A549 (cell line): Measurements from ENCODE around the gene ZNF341. TPM values are rescaled to one million over a fixed set of nuclear protein-coding genes. Genes with fewer than 3 reads are reported as not detected.

Experiments used
- ATAC-seq, 2 experiments: fragments of 200-7000 bp in 1 of 2; fragments of >200 bp in 1 of 2; cut with Nextera tagmentation in 1 of 2; cut with Tn5 transposase in 1 of 2; 3 replicates each; pipeline versions ENCODE4 v1.8.0 to v1.9.1; 2018 to 2020; ENCODE audit warnings: mild to moderate bottlenecking in 1 of 2, moderate library complexity in 1 of 2
- CTCF ChIA-PET: fragments of 300-600 bp; sonication (Branson Sonifier 250); formaldehyde crosslinking; extraction: SDS; loops from one replicate; lab custom pipeline; 2021; ENCODE audit warnings: antibody characterized with exemption, inconsistent platforms; lab: Yijun Ruan, JAX
- POLR2A ChIA-PET: fragments of 350-600 bp; formaldehyde crosslinking; extraction: SDS; loops from one replicate; lab custom pipeline; 2021; ENCODE audit warnings: antibody characterized with exemption, inconsistent platforms; lab: Yijun Ruan, JAX
- DNase-seq, 2 experiments: peaks; one replicate each; pipeline versions ENCODE4 v3.0.0 to v3.0.0-alpha.2; 2011 to 2016; ENCODE audit warnings: low read depth in 1 of 2, low spot score in 1 of 2
- FAIRE-seq: peaks from 2 replicates; lab custom pipeline; 2011; peaks lifted over from hg19 to GRCh38; lab: Jason Lieb, UNC
- H3K27ac ChIP-seq, 2 experiments: fragments of >200 bp; sonication (Bioruptor Twin); formaldehyde crosslinking; 3 replicates each; pipeline ENCODE4 v1.5.1; 2016 to 2017
- H3K4me1 ChIP-seq: fragments of >200 bp; sonication (Bioruptor Twin); formaldehyde crosslinking; 3 replicates; pipeline ENCODE4 v1.6.1; 2016
- H3K4me2 ChIP-seq: fragments of >200 bp; sonication (Bioruptor Twin); formaldehyde crosslinking; 3 replicates; pipeline ENCODE4 v1.6.1; 2016
- H3K4me3 ChIP-seq: fragments of >200 bp; sonication (Bioruptor Twin); formaldehyde crosslinking; 3 replicates; pipeline ENCODE4 v1.5.1; 2016
- H3K9me3 ChIP-seq: fragments of >200 bp; sonication (Bioruptor Twin); formaldehyde crosslinking; 3 replicates; pipeline ENCODE4 v1.6.1; 2016
- BHLHE40 ChIP-seq: IDR thresholded peaks from 2 replicates; pipeline ENCODE4 v1.6.1; 2012; ENCODE audit warnings: low read depth, low read length, inconsistent platforms
- CEBPB ChIP-seq, 2 experiments: fragments of >200 bp in 1 of 2; sonication (Bioruptor Twin) in 1 of 2; formaldehyde crosslinking in 1 of 2; IDR thresholded peaks; 2 replicates each; pipeline ENCODE4 v1.6.1; 2012 to 2016
- EP300 ChIP-seq, 2 experiments: fragments of >200 bp; sonication (Bioruptor Twin); formaldehyde crosslinking; IDR thresholded peaks; 2 replicates in 1 of 2; 3 replicates in 1 of 2; pipeline ENCODE4 v1.6.1; 2016 to 2017
- FOSB ChIP-seq: fragments of 250-450 bp; sonication (Bioruptor Pico); IDR thresholded peaks from 2 replicates; pipeline ENCODE4 v1.5.0; 2020; ENCODE audit warnings: mild to moderate bottlenecking, moderate library complexity
- FOSL2 ChIP-seq, 2 experiments: fragments of 450-650 bp in 1 of 2; fragments of >200 bp in 1 of 2; sonication (Bioruptor Twin) in 1 of 2; formaldehyde crosslinking; IDR thresholded peaks; 2 replicates each; pipeline versions ENCODE4 v1.5.0 to v1.6.1; 2016 to 2020; ENCODE audit warnings: mild to moderate bottlenecking in 1 of 2, moderate library complexity in 1 of 2
- HEYL ChIP-seq: fragments of 250-450 bp; sonication (Bioruptor Pico); IDR thresholded peaks from 2 replicates; pipeline ENCODE4 v1.8.0; 2021; ENCODE audit warnings: mild to moderate bottlenecking, moderate library complexity
- RARB ChIP-seq: fragments of 250-450 bp; sonication (Bioruptor Pico); IDR thresholded peaks from 2 replicates; pipeline ENCODE4 v1.8.0; 2021; ENCODE audit warnings: mild to moderate bottlenecking, moderate library complexity
- RCOR1 ChIP-seq: fragments of 150-350 bp; IDR thresholded peaks from 2 replicates; pipeline ENCODE4 v1.6.1; 2014; ENCODE audit warnings: antibody characterized with exemption, low read length, low read depth
- TFCP2L1 ChIP-seq: fragments of 250-450 bp; sonication (Bioruptor Pico); IDR thresholded peaks from 2 replicates; pipeline ENCODE4 v1.5.0; 2021; ENCODE audit warnings: mild to moderate bottlenecking
- TP53 ChIP-seq: fragments of 250-450 bp; sonication (Bioruptor Pico); IDR thresholded peaks from 2 replicates; pipeline ENCODE4 v1.5.0; 2021; ENCODE audit warnings: mild to moderate bottlenecking, moderate library complexity
- ZFP36 ChIP-seq: fragments of 450-650 bp; IDR thresholded peaks from 2 replicates; pipeline ENCODE4 v1.6.1; 2014; ENCODE audit warnings: borderline replicate concordance; ENCODE audit not compliant: partially characterized antibody
- ZNF302 ChIP-seq: fragments of 250-450 bp; sonication (Bioruptor Pico); IDR thresholded peaks from 2 replicates; pipeline ENCODE4 v1.9.0; 2021; ENCODE audit warnings: inconsistent platforms, mild to moderate bottlenecking, moderate library complexity
- ZSCAN20 ChIP-seq: fragments of 250-450 bp; sonication (Bioruptor Pico); IDR thresholded peaks from 2 replicates; pipeline ENCODE4 v1.8.0; 2022; ENCODE audit warnings: mild to moderate bottlenecking, moderate library complexity
- WGBS: methylation state at CpG from one replicate; pipeline ENCODE4 v1.1.6; 2017; ENCODE audit errors: missing lambda C conversion rate; 5-methylcytosine and 5-hydroxymethylcytosine counted together
- polyA plus RNA-seq, 4 experiments: library from polyadenylated mRNA; depleted of rRNA in 3 of 4; stranded (reverse); fragments of >200 nt; fragmentation: RNase III in 1 of 4; extraction: RNeasy Plus Mini Kit Qiagen cat#74134 plus additional on column Dnase treatment in 1 of 4; gene quantifications; 2 replicates in 3 of 4; 3 replicates in 1 of 4; pipeline ENCODE4 v1.2.3, GENCODE V29; 2011 to 2017
- TF ChIP-seq, protein P1 (sequence below): fragments of 450-650 bp; IDR thresholded peaks from 2 replicates; pipeline ENCODE4 v1.6.1; 2014; ENCODE audit warnings: antibody characterized with exemption
- TF ChIP-seq, protein P2 (sequence below): IDR thresholded peaks from 2 replicates; pipeline ENCODE4 v1.6.1; 2012; ENCODE audit warnings: low read depth, borderline replicate concordance
- TF ChIP-seq, protein P3 (sequence below): fragments of >200 bp; sonication (Bioruptor Twin); formaldehyde crosslinking; IDR thresholded peaks from 2 replicates; pipeline ENCODE4 v1.6.1; 2016
- TF ChIP-seq, protein P4 (sequence below): fragments of 150-350 bp; IDR thresholded peaks from 2 replicates; pipeline ENCODE4 v1.6.1; 2014; ENCODE audit warnings: low read depth, mild to moderate bottlenecking, low read length
- TF ChIP-seq, protein P5 (sequence below): fragments of 250-450 bp; sonication (Bioruptor Pico); IDR thresholded peaks from 2 replicates; pipeline ENCODE4 v1.5.0; 2021; ENCODE audit warnings: mild to moderate bottlenecking, moderate library complexity, borderline replicate concordance

Gene ZNF341
- polyA plus RNA-seq, 2 of the 4 experiments (the other 2 are of a cell fraction), result 2.1 to 4.1 TPM

DNA sequence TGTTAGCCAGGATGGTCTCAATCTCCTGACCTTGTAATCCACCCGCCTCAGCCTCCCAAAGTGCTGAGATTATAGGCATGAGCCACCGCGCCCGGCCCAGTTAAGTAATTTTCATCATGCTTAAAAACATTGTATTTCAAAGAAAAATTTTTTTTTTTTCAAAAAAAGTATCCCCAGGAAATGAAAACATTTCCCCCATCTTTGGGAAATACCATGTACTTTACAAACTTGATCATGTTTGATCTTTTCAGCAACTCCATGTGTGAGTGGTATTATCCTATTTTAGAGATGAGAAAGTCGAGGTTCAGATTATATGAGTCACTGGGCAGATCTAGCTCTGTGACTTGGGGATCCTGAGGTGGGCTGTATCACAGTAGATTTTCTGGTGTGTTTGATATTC, 91.2 kb downstream of the ZNF341 start (continued):
- TF ChIP-seq, protein P1, sequence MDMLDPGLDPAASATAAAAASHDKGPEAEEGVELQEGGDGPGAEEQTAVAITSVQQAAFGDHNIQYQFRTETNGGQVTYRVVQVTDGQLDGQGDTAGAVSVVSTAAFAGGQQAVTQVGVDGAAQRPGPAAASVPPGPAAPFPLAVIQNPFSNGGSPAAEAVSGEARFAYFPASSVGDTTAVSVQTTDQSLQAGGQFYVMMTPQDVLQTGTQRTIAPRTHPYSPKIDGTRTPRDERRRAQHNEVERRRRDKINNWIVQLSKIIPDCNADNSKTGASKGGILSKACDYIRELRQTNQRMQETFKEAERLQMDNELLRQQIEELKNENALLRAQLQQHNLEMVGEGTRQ, result no peak

DNA sequence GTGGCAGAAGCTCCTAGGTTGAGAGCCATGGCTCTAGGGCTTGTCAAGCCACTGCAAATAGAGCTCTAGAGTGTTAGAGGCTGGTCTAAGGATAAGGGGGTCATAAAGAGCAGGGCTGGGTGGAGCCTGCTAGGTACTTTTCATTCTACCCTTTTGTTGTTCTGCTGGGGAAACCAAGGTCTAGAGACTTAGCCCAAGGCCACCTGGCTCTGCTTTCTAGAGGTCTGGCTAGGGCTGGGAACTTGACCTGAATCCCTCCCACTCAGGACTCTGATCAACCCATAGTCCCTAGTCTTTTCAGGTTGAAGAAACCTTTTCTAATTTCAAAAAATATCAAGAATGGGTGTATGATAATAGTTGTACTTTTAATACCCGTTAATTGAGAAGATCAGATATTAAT, 93.1 kb downstream of the ZNF341 start:
- no peak for ATAC-seq
- DNase-seq, result no peak
- POLR2A ChIA-PET, result no interaction called here
- no peak for FAIRE-seq
- Histone ChIP-seq H3K4me1 (peaks cover 20% of the 10 kb centered on the region), H3K4me3 (no peak overlapping the region), H3K27ac (no peak overlapping the region), H3K9me3 (no peaks in the 10 kb centered on the region), H3K4me2 (no peak overlapping the region)
- no peak for TF ChIP-seq ZFP36
- TF ChIP-seq, protein P2, sequence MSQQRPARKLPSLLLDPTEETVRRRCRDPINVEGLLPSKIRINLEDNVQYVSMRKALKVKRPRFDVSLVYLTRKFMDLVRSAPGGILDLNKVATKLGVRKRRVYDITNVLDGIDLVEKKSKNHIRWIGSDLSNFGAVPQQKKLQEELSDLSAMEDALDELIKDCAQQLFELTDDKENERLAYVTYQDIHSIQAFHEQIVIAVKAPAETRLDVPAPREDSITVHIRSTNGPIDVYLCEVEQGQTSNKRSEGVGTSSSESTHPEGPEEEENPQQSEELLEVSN, result no peak
- no peak for TF ChIP-seq CEBPB (IDR thresholded peaks at IDR 0.05)
- no peak for TF ChIP-seq FOSL2 (IDR thresholded peaks at IDR 0.05)
- TF ChIP-seq FOSL2 (CRISPR knock-in tag; IDR thresholded peaks at IDR 0.05), result no peak
- CTCF ChIA-PET, result interaction anchor here (1.3 to 2.2 kb wide), 2 partner anchors 25 to 33 kb away, joined by 3 to 5 read pairs; no protein-coding TSS in a partner anchor
- WGBS, result 92% methylated on average over 1 of the region's 1 CpG

DNA sequence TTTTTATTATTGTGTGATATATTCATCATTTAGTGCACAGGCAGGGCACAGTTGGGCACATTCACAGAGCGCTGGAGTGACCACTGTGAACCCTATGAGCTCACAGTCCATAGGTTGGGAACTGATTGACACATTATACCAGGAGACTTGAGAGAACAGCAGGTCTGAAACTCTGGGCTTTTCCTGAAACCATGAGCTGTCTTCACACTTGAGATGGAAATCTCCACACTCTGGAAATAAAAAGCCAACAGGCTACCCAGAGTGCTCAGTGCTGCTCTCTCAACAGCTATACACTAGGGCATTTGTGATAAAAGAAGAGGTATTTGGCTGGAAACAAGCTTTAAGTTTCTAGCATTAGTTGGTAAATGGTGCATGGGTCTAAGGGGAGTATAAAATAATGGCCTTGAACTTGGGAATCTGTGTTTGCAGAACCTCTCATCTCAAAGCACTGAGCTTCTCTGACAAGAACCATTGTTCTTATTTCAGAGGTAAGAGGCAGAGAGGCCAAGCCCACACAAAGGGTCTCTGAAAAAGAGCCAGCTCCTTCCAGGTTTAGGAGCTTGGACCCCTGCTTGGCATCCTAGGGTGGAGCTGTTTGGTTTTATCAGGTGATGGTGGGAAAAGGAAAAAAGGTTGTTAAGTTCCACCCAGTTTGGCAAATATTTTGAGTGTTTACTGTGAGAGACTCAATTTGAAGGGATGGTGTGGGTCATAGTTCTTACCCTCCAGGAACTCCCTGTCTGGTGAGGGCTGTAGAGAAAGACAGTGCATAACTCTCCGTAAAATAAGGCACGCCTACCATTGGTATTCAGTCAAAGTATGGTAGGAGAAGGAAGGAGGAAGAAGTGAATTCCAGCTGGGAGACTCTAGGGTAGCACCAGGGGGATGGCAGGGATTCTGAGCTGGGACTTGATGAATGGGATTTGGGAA, 93.8 kb downstream of the ZNF341 start:
- FAIRE-seq (no peak), ATAC-seq (peak in 1 of 2 experiments; percentile 56; a peak in 3 of 6 replicates), DNase-seq (no peak)
- 0 out of 3 replicates have a peak overlapping the region, but pooled peaks have one; percentile 6 for H3K4me2 ChIP-seq
- ChIA-PET CTCF (interaction anchor here (0.8 to 2.2 kb wide), 7 partner anchors 9 to 90 kb away, joined by 3 to 5 read pairs (median 3); no protein-coding TSS in a partner anchor), POLR2A (interaction anchor here (0.6 kb wide), 1 partner anchor 92 kb away, joined by 5 read pairs; no protein-coding TSS in a partner anchor)
- no peak overlapping the region for H3K27ac ChIP-seq
- H3K9me3 ChIP-seq, result no peaks in the 10 kb centered on the region
- 80% methylated on average over 3 of the region's 3 CpGs for WGBS
- peaks cover 20% of the 10 kb centered on the region for H3K4me1 ChIP-seq
- TF ChIP-seq HEYL, result no peak
- no peak overlapping the region for H3K4me3 ChIP-seq

DNA sequence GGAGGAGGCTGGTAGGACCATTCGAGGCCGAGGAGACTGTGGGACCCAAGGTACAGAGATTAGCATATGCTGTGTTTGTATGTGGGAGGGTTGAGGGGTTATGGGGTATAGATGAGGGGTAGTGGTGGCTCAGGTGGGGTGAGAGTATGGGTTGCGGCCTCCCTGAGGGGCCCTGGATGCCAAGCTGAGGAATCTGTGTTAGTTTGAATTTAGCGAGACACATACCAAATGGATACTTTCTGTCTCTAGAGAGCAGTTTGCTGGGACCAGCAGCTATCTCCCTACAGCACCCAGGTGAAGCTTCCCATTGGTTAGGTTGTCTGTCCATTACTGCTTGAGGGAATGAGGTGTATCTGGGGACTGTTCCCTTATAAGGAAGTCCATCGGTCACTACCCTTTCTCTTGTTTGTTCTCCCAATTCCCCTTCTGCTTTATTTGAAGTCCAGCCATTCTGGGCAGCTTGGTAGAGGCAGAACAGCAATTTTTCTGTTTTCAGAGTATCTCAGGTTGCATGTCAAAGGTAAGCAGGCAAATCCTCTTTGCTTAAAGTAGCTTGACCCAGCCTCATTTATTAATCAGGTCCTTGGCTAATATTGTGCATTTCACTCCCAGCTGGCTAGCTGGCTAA, 94.6 kb downstream of the ZNF341 start:
- Histone ChIP-seq H3K4me2 (no peak overlapping the region), H3K4me3 (no peak overlapping the region), H3K9me3 (no peaks in the 10 kb centered on the region), H3K4me1 (peaks cover 20% of the 10 kb centered on the region)
- DNase-seq, result peak in 1 of 2 experiments; percentile 40
- POLR2A ChIA-PET, result no interaction called here
- TF ChIP-seq TP53 (CRISPR knock-in tag) (no peak), ZNF302 (CRISPR knock-in tag) (no peak), BHLHE40 (no peak), RCOR1 (no peak), RARB (no peak), EP300 (IDR thresholded peaks at IDR 0.05) (no peak), ZSCAN20 (CRISPR knock-in tag) (no peak), FOSB (CRISPR knock-in tag) (no peak), TFCP2L1 (CRISPR knock-in tag) (no peak)
- TF ChIP-seq, protein P3, sequence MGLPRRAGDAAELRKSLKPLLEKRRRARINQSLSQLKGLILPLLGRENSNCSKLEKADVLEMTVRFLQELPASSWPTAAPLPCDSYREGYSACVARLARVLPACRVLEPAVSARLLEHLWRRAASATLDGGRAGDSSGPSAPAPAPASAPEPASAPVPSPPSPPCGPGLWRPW, result no peak
- TF ChIP-seq, protein P4, sequence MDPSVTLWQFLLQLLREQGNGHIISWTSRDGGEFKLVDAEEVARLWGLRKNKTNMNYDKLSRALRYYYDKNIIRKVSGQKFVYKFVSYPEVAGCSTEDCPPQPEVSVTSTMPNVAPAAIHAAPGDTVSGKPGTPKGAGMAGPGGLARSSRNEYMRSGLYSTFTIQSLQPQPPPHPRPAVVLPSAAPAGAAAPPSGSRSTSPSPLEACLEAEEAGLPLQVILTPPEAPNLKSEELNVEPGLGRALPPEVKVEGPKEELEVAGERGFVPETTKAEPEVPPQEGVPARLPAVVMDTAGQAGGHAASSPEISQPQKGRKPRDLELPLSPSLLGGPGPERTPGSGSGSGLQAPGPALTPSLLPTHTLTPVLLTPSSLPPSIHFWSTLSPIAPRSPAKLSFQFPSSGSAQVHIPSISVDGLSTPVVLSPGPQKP, result no peak
- TF ChIP-seq, protein P1, result no peak
- TF ChIP-seq, protein P5, sequence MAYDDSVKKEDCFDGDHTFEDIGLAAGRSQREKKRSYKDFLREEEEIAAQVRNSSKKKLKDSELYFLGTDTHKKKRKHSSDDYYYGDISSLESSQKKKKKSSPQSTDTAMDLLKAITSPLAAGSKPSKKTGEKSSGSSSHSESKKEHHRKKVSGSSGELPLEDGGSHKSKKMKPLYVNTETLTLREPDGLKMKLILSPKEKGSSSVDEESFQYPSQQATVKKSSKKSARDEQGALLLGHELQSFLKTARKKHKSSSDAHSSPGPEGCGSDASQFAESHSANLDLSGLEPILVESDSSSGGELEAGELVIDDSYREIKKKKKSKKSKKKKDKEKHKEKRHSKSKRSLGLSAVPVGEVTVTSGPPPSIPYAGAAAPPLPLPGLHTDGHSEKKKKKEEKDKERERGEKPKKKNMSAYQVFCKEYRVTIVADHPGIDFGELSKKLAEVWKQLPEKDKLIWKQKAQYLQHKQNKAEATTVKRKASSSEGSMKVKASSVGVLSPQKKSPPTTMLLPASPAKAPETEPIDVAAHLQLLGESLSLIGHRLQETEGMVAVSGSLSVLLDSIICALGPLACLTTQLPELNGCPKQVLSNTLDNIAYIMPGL, result no peak
- TF ChIP-seq, all 56 proteins: peak for 0
- ATAC-seq (peak; percentile 25 to 66; a peak in 4 of 6 replicates), FAIRE-seq (no peak)
- 84% methylated on average over 5 of the region's 5 CpGs for WGBS
- H3K27ac ChIP-seq, result no peak overlapping the region
- CTCF ChIA-PET, result interaction anchor here (0.8 to 2.2 kb wide), 9 partner anchors 8 to 89 kb away, joined by 3 to 5 read pairs (median 3); no protein-coding TSS in a partner anchor
